Activated T-cell treated with anti-CD3 and anti-CD28 coated beads, Interleukin-2, amount 50 U/mL, for 4 hours (primary cell): ENCODE results near the gene OVCA2. TPM values are rescaled to one million over a fixed set of nuclear protein-coding genes. Genes with fewer than 3 reads are reported as not detected.

Experiments used
- ATAC-seq, 2 donors: fragments of 200-7000 bp; cut with Tn5 transposase; one replicate each; pipeline ENCODE4 v1.10.0; 2021
- DNase-seq: peaks from one replicate; pipeline ENCODE4 v3.0.0-alpha.2; 2020
- H3K27me3 Mint-ChIP-seq: one replicate; pipeline ENCODE4 v1.8.0; 2021; ENCODE audit warnings: low read depth, mixed read lengths
- H3K36me3 Mint-ChIP-seq: one replicate; pipeline ENCODE4 v1.8.0; 2022; ENCODE audit warnings: mixed read lengths; ENCODE audit not compliant: insufficient read depth
- H3K4me1 Mint-ChIP-seq: one replicate; pipeline ENCODE4 v1.8.0; 2021; ENCODE audit warnings: low read depth, mixed read lengths
- H3K4me3 Mint-ChIP-seq: one replicate; pipeline ENCODE4 v1.8.0; 2021; ENCODE audit warnings: mild to moderate bottlenecking, moderate library complexity, mixed read lengths
- H3K9me3 Mint-ChIP-seq: one replicate; pipeline ENCODE4 v1.8.0; 2021; ENCODE audit warnings: mixed read lengths
- total RNA-seq, 3 donors: library from RNA; stranded (reverse); gene quantifications; one replicate each; pipeline ENCODE4 v1.2.1, GENCODE V29; 2021

Gene OVCA2
- total RNA-seq = 10 to 100 TPM; 67.7 to 74.4 (median 70.7) TPM

DNA sequence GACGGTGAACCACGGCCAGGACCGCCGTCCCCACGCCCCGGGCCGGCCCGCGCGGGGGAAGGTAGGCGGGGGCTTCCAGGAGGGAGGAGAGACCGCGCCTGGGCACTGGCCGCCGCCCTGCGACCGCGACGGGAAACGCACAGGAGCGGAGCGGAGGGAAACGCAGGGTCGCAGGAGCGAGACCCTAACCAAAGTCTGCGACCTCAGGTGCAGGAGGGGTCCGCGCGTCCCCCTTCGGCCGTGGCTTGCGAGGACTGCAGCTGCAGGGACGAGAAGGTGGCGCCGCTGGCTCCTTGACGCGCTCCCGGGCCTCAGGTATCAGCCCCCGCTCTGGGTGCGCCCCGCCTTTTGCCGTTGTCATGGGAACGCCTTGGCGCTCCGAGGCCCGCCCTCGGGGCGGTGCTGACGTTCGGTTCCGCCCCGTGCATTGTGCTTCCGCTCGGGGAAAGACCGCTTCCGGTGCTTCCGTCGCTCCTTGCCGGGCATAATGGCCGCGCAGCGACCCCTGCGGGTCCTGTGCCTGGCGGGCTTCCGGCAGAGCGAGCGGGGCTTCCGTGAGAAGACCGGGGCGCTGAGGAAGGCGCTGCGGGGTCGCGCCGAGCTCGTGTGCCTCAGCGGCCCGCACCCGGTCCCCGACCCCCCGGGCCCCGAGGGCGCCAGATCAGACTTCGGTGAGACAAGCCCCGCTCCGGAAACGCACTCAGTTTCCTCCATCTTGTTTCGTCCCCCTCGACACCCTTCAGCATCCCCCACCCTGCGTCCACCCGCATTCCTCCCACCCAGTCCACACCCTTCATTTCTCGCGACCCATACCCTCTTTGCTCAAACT, at the start of gene OVCA2:
Gene OVCA2, plus strand, starts transcription at position 462 of the 829 bp plus-strand sequence. Its CDS starts 26 bp downstream, at position 488.
- no peaks in the 10 kb centered on the region for H3K27me3 Mint-ChIP-seq
- H3K4me1 Mint-ChIP-seq = peaks cover 19% of the 10 kb centered on the region
- ATAC-seq (peak; percentile 94), DNase-seq (peak; percentile 97)
- H3K9me3 Mint-ChIP-seq = no peaks in the 10 kb centered on the region
- peaks cover 25% of the 10 kb centered on the region for H3K36me3 Mint-ChIP-seq
- peak within 1 kb of the TSS; percentile 92 for H3K4me3 Mint-ChIP-seq

DNA sequence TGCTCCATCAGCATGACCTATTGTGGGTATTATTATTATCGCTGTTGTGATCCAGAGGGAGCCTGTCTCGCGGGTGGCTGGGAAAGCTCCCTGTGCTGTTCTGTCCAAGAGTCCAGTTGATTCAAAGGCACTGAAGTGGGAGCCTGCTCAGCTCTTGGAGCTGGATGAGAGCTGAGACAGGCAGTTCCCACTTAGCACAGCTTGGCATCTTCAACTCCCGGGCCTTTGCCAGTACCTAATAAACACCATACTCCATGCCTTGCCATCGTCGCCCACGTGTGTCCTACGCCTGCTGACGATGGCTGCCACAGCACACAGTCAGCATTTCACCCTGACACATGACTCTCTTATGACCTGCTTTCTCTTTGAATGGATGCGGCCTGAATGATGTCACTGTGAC, 49.3 kb upstream of the OVCA2 start:
- DNase-seq (no peak), ATAC-seq (no peak)
- peaks cover 3% of the 10 kb centered on the region for H3K4me1 Mint-ChIP-seq
- H3K4me3 Mint-ChIP-seq = no peak overlapping the region
- H3K9me3 Mint-ChIP-seq = no peaks in the 10 kb centered on the region
- H3K36me3 Mint-ChIP-seq = no peaks in the 10 kb centered on the region
- H3K27me3 Mint-ChIP-seq = peaks cover 22% of the 10 kb centered on the region

DNA sequence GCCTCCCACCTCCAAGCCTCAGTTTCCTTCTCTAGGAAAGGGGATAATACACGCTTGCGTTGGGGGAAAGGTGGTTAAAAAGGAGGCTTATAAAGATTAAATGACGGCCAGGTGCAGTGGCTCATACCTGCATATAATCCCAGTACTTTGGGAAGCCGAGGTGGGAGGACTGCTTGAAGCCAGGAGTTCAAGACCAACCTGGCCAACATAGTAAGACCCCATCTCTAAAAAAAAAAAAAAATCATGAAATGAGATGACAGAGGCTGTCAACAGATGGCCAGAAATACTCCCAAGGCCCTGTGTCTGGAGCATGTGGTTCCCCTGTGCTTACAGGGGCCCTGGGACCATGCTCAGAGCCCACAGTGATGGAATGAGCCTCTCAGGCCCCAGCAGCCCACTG, 47.1 kb upstream of the OVCA2 start:
- H3K36me3 Mint-ChIP-seq = no peaks in the 10 kb centered on the region
- H3K9me3 Mint-ChIP-seq = no peaks in the 10 kb centered on the region
- DNase-seq = no peak
- H3K4me3 Mint-ChIP-seq = no peak overlapping the region
- H3K27me3 Mint-ChIP-seq = peaks cover 34% of the 10 kb centered on the region
- ATAC-seq = no peak
- peaks cover 8% of the 10 kb centered on the region for H3K4me1 Mint-ChIP-seq

DNA sequence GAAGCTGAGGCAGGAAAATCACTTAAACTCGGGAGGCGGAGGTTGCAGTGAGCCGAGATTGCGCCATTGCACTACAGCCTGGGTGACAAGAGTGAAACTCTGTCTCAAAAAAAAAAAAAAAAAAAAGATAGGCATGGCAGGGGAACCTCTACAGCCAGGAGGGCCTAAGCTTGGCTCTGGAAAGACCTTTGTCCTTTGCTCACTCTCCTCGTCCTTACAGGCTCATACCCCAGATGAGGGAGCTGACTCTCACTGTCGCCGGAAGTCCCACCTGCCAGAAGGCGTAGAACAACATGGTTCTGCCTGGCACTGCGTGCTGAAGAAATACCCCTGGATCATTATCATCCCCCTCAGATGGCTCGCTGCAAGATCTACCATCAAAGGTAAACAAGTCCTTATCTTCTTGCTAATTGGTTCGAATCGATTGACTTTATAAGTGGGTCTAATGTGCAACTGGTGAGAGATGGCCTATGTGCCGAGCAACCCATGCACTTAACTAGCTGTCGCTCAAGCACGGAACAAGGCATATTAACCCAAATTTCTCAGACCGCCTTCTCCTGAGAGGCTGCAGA, 46.4 kb upstream of the OVCA2 start:
- Mint-ChIP-seq H3K9me3 (no peaks in the 10 kb centered on the region), H3K4me3 (no peak overlapping the region), H3K4me1 (peaks cover 8% of the 10 kb centered on the region), H3K27me3 (peaks cover 35% of the 10 kb centered on the region), H3K36me3 (no peaks in the 10 kb centered on the region)
- no peak for ATAC-seq
- DNase-seq = no peak

DNA sequence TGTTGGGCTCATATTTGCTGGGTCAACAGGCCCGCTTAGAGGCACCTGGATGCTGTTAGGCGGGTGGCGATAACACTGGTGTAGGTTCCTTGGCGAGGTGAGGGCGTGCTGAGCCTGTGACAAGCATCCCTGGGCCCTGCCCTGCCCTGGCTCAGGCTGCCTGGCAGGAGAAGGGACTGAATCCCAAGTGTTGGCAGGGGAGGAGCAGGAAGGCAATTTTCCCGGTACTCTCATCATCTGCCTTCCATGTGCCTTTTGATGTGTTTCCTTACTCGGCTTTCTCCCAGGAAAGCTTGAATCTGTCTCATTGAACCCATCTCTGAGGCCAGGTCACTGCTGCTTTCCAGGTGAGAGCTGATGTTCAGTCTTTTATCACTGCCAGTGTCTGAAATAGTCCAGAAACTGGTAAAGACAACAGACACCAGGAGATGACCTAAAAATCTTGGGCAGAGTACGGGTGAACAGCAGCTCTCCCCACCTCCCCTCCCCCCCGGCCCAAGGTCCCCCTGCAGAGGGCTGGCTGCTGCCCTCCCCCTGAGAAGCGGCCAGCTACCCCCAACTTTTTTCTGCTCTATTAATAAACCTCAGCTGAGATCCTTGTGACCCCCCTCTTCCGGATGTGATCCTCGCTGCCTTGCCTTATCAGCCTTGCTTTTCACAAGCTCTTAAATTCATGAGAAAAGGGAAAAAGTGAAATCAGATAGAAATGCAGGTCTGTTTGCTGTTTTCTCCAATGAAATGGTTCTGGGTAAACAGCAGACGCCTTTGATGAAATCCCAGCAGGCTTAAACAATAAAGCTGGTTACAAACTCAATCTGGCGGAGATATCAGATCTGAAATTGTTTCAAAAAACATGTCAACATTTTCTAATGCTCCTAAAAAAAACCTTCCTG, 45.7 kb upstream of the OVCA2 start:
- peaks cover 8% of the 10 kb centered on the region for H3K4me1 Mint-ChIP-seq
- no peak for ATAC-seq

DNA sequence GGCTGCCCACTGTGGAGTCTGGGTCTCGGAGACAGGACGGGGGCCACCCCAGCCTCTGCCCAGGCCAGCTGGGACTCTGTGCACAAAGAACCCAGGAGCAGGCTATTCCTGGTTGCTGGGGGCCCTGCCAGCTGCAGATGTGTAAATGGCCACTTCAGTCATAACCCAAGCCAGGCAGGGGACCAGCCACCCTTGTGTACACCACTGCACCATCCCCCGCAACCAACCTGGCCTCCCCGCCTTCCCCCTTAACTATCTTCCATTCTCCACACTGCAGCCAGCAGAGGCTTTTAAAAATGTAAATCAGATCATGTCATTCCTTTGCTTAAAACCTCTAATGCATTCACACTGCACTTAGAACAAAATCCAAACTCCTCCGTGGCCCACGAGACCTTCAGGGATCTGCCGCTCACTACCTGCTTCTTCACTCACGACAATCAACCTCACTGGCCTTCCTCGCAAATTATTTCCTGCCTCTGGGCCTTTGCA, 45.0 kb upstream of the OVCA2 start:
- Mint-ChIP-seq H3K27me3 (peaks cover 38% of the 10 kb centered on the region), H3K4me3 (no peak overlapping the region), H3K36me3 (no peaks in the 10 kb centered on the region), H3K9me3 (no peaks in the 10 kb centered on the region), H3K4me1 (peaks cover 8% of the 10 kb centered on the region)
- no peak for DNase-seq
- ATAC-seq = no peak

More for the DNA sequence above, 45.7 kb upstream of the OVCA2 start:
- no peak for DNase-seq
- Mint-ChIP-seq H3K4me3 (no peak overlapping the region), H3K27me3 (peaks cover 38% of the 10 kb centered on the region), H3K36me3 (no peaks in the 10 kb centered on the region), H3K9me3 (no peaks in the 10 kb centered on the region)

DNA sequence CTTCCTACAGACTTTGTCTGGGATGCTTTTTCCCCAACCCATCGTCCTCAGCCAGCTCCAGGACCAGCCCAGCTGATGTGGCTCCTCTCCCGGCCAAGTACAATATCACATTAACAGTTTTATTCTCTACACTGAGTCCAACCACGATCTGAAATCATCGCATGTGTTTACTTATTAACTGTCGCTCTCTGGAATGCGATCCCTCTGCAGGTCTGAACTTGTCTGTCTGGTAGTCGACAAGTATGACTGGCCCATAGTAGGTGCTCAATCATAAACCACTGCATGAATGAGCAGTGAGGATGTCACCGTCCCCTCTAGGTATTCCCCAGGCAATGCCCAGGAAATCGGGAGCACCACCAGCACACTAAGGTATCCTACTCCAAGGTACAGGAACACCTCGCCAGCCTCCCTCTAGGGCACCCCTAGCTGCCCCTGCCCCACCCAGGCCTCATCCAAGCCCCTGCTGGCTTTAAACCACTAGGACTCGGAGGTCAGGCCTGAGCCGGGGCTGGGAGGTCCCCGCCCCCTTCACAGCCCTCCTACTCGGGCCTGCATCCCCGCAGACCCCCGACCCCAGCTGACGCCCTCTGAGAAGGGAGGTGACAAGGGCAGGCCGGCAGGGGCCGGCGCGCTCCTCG, 44.4 kb upstream of the OVCA2 start:
- Mint-ChIP-seq H3K4me3 (no peak overlapping the region), H3K4me1 (peaks cover 8% of the 10 kb centered on the region), H3K36me3 (no peaks in the 10 kb centered on the region), H3K9me3 (no peaks in the 10 kb centered on the region), H3K27me3 (peaks cover 38% of the 10 kb centered on the region)
- DNase-seq (no peak), ATAC-seq (no peak)

DNA sequence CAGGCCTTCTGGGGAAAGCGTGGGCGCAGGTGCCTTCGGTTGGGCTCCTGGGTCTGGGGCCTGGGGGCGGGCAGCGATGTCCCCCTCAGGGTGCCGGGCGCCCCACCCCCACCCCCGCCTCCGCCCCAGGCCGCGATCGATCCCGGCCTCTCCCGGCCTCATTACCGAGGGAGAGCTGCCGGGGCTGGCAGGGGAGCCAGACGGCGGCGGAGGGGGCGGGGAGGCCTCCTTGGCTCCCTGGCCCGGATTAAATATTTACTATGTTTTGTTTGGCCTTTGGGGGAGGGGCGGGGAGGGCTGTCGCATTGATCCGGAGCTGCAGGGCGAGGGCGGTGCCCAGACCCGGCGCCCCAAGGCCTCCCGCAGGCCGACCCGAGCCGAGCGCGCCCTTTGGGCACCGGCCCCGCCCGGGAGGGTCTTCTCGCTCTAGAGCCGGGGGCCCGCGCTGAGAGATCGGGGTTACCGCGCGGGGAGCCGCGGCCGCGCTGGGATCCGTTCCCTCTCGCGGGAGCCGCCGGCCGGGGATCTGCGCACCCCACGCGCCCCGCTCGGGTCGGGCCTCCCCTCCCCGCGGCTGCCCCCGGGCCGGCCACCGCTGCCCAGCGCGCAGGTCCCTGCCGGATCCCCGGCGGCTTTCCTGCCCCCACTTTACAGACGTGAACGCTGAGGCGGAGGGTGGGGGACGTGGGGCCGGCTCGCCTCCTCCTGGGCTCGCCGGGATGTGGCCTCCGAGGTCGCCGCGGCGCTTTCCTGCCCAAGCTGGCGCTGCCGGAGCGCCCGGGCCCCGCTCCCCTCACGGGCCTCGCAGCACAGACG, 43.7 kb upstream of the OVCA2 start:
- H3K36me3 Mint-ChIP-seq = no peaks in the 10 kb centered on the region
- DNase-seq (no peak), ATAC-seq (peak; percentile 55 to 68)
- H3K9me3 Mint-ChIP-seq = no peaks in the 10 kb centered on the region
- H3K4me1 Mint-ChIP-seq = peaks cover 8% of the 10 kb centered on the region
- peaks cover 38% of the 10 kb centered on the region for H3K27me3 Mint-ChIP-seq
- no peak overlapping the region for H3K4me3 Mint-ChIP-seq

DNA sequence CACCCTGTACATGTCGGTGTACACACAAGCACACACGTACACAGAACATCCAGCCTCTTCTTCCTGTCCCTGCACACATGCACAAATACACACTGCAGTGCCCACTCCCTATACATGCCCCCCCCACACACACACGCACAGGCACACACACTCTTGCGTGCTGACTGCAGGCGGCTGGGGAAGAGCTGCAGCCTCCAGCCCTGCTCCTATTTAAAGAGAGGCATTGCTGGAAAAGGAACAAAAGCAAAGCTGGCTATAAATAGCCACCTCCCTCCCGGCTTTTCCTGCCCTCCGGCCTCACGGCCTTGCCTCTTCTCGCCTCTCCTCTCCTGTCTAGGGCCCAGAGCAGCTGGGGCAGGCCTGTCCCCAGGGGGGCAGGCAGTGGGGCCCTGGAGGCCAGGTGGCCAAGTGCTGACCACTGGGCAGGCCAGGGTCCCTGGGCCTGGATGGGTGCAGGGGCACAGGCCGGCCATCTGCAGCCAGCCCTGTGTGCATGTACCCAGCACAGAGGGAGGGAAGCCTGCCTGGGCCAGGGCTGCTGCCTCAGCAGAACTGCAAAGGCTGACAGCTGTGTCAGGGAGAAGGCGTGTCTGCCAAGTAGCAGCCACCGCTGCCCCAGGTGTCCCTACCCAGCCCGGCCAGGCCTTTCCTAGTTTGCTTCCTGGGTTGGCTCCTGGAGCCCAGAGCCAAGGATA, 42.1 kb upstream of the OVCA2 start:
- ATAC-seq (no peak), DNase-seq (no peak)
- peaks cover 32% of the 10 kb centered on the region for H3K27me3 Mint-ChIP-seq
- peaks cover 8% of the 10 kb centered on the region for H3K4me1 Mint-ChIP-seq
- peak overlapping the region; percentile 29 for H3K4me3 Mint-ChIP-seq
- H3K9me3 Mint-ChIP-seq = no peaks in the 10 kb centered on the region
- H3K36me3 Mint-ChIP-seq = no peaks in the 10 kb centered on the region

DNA sequence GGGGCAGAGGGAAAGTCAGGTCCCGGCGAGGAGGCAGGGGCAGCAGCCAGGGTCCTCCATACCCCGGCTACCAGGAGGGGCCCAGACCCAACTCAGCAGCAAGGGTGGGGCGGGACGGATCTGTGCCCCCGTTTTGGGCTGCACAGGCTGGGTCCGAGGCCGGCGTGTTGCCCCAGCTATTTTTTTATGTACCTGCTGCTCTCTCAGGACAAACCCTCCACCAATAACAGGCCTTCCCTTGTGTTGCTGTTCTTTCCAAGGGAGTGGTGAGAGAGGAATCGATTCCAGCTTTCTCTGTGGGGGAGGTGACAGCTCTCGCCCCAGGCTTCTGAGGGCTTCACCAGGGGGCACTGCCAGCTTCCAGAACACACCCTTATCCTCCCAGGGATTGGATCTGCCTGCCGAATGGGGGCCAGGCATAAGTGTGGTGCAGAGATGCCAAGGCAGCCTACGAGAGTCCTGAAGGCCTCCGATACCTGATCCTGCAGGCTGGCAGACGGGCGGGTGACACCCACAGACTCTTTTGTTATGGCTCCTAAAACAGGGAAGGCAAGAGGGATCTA, 39.0 kb upstream of the OVCA2 start:
- DNase-seq = no peak
- peaks cover 15% of the 10 kb centered on the region for H3K27me3 Mint-ChIP-seq
- no peaks in the 10 kb centered on the region for H3K9me3 Mint-ChIP-seq
- H3K4me3 Mint-ChIP-seq = no peak overlapping the region
- no peak for ATAC-seq
- H3K36me3 Mint-ChIP-seq = no peaks in the 10 kb centered on the region
- peaks cover 5% of the 10 kb centered on the region for H3K4me1 Mint-ChIP-seq

DNA sequence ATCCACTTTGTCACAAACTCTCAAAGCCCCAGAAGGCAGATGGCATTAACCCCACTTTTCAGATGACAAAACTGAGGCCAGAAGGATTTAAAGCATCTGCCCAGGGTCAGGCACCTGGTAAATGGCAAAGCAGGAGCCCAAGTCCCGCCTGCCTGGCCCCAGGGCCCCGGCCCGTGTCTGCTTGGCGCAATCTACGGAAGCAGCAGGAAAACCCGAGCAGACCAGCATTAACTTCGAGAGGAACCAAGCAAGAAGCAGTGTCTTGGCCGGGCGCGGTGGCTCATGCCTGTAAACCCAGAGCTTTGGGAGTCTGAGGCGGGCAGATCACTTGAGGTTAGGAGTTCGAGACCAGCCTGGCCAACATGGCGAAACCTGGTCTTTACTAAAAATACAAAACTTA, 38.3 kb upstream of the OVCA2 start:
- no peaks in the 10 kb centered on the region for H3K9me3 Mint-ChIP-seq
- no peak for DNase-seq
- peaks cover 5% of the 10 kb centered on the region for H3K4me1 Mint-ChIP-seq
- H3K4me3 Mint-ChIP-seq = no peak overlapping the region
- ATAC-seq = no peak
- H3K27me3 Mint-ChIP-seq = peaks cover 15% of the 10 kb centered on the region
- no peaks in the 10 kb centered on the region for H3K36me3 Mint-ChIP-seq

DNA sequence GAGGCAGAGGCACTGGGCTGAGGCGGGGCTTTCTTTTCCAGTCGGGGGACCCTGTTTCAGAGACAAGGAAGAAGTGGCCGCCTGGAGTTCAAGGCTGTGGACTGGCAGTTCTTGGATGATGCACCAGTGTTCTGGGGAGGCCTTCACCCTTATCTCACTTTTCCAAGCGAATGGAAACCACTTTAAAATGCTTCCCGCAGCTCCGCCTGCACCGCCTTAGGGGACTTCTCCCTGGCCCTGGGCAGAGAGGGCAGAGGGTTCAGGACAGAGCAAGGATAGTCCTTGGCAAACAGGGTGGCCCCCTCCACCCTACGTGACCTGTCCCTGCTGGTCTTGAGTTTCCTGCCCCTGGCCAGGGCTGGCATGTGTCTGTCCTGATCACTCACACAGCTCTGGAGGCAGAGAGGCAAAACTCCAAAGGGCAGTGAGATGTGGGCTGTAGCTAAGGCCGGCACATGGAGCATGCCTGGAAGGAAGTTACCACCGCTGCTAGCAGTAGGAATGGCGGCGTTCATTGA, 37.3 kb upstream of the OVCA2 start:
- H3K4me3 Mint-ChIP-seq = no peak overlapping the region
- no peaks in the 10 kb centered on the region for H3K4me1 Mint-ChIP-seq
- DNase-seq (no peak), ATAC-seq (no peak)
- no peaks in the 10 kb centered on the region for H3K36me3 Mint-ChIP-seq
- peaks cover 7% of the 10 kb centered on the region for H3K27me3 Mint-ChIP-seq
- no peaks in the 10 kb centered on the region for H3K9me3 Mint-ChIP-seq
